Fibroblast of the aortic adventitia (primary cell): ENCODE results near the gene CTXN3. TPM values are rescaled to one million over a fixed set of nuclear protein-coding genes. Genes with fewer than 3 reads are reported as not detected.
A peak's percentile ranks its signal among the peaks of the same experiment; 100 is the strongest.

Source experiments
- DNase-seq: peaks from one replicate; pipeline ENCODE4 v3.0.0-alpha.2; 2010; ENCODE audit warnings: low read depth
- H3K4me3 ChIP-seq: 2 replicates; pipeline ENCODE4 v1.5.1; 2011; ENCODE audit warnings: low read depth, mild to moderate bottlenecking, control low read depth, low read length, moderate library complexity
- CTCF ChIP-seq: IDR thresholded peaks from 2 replicates; pipeline ENCODE4 v1.5.1; 2011; ENCODE audit warnings: mild to moderate bottlenecking, low read length, control low read depth, inconsistent platforms; ENCODE audit not compliant: insufficient read depth
- total RNA-seq: library from RNA; depleted of rRNA; stranded (reverse); fragments of >200 nt; gene quantifications from 2 replicates; pipeline ENCODE4 v1.2.3, GENCODE V29; 2012; ENCODE audit warnings: low replicate concordance

Gene CTXN3
- total RNA-seq, 1 donor, result not detected

GRCh38 chr5:127683008-127683407 is 34.1 kb downstream of the CTXN3 start:
- TF ChIP-seq CTCF, result no peak
- peak; percentile 37 for DNase-seq

GRCh38 chr5:127684726-127685467 is 36.0 kb downstream of the CTXN3 start:
- TF ChIP-seq CTCF, result no peak
- DNase-seq, result no peak
- no peak overlapping the region for H3K4me3 ChIP-seq

More at GRCh38 chr5:127683008-127683407, 34.1 kb downstream of the CTXN3 start:
- H3K4me3 ChIP-seq, result no peak overlapping the region

GRCh38 chr5:127685662-127686061 is 36.8 kb downstream of the CTXN3 start:
- TF ChIP-seq CTCF, result no peak
- no peak overlapping the region for H3K4me3 ChIP-seq
- DNase-seq, result peak; percentile 35

GRCh38 chr5:127686424-127686823 is 37.5 kb downstream of the CTXN3 start:
- H3K4me3 ChIP-seq, result no peak overlapping the region
- DNase-seq, result no peak
- TF ChIP-seq CTCF, result no peak

- DNase-seq, result no peak
- no peak for TF ChIP-seq CTCF
Observed at GRCh38 chr5:127694518-127695171, 45.8 kb downstream of the CTXN3 start.

GRCh38 chr5:127695346-127695745 is 46.5 kb downstream of the CTXN3 start:
- TF ChIP-seq CTCF, result no peak
- DNase-seq, result no peak
- no peak overlapping the region for H3K4me3 ChIP-seq

More at GRCh38 chr5:127694518-127695171, 45.8 kb downstream of the CTXN3 start:
- H3K4me3 ChIP-seq, result no peak overlapping the region
